Activated CD4-positive, alpha-beta T cell treated with anti-CD3 and anti-CD28 coated beads, Interleukin-2, Interleukin-6, amounts not matched to agents 100 ng/mL and 50 ng/mL, durations not matched to agents 16 hours and 8 hours (primary cell): ENCODE results near the gene STAT4.
A peak's percentile ranks its signal among the peaks of the same experiment; 100 is the strongest.
"Not testable (repeated sequence)": the region's sequence is repeated elsewhere in the genome, so short reads cannot be mapped to it uniquely, and the experiment has no call there.

ENCODE experiments used
- DNase-seq: peaks from one replicate; pipeline ENCODE4 v3.0.0-alpha.2; 2020

The STAT4 gene

DNA sequence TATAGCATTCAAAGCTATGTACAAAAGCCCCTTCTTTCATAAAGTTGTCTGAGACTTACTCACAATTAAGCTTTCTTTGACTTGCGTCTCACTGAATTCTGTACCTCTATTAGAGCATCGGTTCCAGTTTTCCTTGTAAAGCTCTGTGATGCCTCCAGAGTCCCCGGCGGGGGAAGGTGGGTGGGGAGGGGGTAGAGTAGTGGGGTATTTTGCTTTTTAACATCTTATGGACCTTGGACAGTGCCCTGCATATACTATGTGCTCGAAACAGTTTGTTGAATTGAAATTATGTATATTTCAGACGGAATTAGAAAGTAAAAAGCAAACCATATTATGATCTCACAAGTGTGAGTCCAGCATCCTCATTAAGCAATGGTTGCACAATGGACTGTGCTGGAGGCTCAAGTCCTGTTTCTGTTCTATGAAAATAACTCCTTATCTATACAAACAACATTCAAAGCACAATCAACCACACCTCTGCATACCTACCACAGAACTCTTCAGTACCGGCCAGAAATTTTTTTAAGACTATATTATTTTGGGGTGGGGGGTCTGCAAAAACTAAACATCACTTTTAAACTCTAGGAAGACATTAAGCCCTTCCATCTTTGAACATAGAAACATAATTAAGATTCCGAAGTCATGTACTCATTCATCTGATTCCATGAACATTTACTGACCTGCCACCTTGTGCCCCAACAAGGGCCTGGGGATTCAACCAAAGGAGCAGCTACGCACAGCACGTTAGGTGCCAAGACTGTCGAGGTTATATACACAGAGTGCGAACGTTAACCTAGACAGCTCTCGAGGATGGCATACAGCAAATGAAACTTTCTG is 137.7 kb downstream of the STAT4 start:
- peak; percentile 38 for DNase-seq

DNA sequence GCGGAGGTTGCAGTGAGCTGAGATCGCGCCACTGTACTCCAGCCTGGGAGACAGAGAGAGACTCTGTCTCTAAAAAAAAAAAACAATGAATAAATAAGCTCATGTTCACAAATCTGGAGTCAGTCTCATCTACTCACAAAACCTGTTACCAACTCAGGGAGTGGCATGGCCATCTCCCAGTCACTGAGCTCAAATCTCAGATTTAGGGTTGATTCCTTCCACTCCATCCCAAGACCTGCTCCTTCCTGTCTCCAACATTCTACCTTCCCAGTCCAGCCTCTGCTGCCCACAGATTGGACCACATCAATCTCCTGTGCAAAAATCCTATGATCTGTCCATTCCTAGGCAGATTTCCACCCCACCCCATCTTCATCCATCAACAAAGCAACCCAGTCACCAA is 138.4 kb downstream of the STAT4 start:
- no peak for DNase-seq

DNA sequence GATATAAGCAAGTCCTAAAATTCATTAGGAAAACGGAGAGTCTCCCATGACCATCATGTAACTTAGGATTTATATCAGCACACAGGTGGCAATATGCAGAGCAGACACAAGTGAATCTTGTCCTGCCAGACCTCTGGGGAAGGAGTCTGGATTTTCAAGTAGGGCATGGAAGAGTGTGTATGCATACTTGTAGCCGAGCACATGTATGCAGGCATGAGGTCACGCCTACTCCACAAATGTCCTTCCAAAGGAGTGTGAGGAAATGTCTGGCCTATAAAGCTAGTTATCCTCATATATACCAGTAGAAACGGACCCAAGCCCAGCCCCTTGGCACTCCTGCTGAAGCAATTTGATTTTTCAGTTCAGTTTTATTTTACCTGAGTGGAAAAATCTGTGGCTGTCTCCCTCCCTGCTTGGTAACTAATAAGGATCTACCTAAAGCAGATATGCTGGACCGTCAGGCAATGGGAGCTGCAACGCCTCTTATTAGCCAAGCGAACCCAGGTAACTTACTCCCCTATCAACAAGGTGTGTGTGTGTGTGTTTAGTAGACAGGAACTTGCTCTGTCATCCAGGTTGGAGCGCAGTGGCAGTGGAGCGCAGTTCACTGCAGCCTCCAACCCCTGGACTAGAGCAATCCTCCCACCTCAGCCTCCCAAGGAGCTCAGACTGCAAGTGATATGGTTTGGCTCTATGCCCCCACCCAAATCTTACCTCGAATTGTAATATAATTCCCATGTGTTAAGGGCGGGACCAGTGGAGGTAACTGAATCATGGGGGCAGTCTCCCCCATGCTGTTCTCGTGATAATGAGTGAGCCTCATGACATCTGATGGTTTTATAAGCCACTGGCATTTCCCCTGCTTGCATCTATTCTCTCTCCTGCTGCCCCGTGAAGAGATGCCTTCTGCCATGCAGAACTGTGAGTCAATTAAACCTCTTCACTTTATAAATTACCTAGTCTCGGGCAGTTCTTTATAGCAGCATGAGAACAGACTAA is 139.6 kb downstream of the STAT4 start:
- peak; percentile 46 for DNase-seq

DNA sequence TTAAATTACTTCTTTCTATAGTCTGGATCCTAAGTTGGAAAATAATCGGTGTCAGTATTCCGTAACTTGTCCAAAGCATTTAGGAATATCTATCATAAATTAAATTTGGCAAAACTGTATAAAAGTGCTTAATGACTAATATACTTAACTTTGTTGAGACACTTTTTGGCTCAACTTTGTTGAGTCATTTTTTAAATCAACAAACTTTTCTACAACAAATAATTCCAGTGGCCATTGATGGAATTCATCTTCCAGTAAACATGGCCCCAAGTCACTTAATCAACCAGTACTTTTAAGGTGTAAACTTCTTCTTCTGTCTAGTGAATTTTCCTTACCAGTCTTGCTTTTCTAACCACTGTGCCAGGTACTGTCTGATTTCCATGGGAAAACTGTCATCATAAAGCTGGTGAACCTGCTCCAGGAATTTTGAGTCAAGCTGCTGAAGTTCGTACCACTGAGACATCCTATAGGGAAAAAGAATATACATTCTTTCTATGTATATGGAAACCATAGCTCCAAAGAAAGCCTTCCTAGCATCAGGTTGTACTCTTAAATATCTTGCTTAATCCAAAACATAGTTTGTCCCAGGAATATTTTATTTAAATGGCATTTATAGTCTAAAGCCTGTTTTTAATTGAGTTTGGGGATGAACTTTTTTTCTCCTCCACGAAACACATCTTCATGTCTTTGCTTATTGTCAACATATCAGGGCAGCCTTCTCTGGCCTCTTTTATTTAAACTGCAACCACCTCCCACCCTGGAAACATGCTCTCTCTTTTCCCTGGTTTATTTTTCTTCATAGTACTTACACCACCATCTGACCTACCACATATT is 141.0 kb downstream of the STAT4 start:
- DNase-seq = no peak

DNA sequence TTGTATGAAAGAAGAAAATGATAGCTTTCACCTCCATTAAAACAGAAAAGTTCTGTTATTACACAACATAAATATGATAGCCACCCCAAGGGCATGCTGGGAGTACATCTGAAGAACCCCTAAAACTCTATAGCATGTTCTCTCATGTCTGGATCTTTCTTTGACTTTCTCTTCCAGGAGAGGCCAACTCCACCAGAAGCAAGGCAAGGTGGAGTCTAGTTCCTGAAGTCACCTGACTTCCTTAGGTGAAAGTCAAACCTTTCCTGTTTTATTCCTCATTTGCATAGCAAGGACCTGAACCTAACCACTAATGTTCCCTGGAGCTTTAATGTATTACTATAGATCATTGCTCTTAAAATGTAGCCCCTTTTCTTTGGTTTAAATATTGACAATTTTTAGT is 142.5 kb downstream of the STAT4 start:
- no peak for DNase-seq

DNA sequence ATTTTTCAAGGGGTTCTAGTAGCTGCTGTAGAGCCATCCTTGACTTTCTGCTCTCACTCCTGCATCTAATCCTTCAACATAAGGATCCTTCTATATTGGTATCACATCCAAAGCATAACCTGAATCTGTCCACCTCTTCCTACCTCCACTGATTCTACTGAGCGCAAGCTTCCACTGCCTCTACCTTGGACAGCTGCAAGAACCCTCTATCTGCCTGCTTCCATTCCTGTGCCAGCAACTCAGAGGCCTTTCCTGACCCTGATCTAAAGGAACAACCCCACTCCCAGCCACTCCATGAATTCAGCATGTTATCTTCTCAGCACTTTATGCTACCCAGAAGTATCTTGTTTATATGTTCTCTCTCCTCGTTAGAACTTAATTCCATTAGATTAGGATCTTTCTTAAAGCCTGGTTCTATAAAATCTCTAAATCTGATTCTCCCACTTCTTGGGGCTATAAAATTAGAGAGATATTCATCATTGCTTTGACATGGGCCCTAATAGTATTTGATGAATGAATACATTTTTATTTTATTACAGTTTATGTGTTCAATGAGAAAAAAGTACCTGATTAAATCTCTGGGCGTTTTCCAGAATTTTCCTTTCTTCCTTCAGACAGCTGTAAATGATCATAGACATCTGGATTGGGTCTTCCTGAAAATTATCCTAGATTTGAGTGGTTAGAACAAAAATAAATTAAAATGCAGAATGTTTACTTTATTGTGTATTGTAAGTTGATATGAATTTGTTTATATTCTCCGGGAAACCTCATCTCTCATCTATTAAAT is 143.6 kb downstream of the STAT4 start:
- DNase-seq = no peak

DNA sequence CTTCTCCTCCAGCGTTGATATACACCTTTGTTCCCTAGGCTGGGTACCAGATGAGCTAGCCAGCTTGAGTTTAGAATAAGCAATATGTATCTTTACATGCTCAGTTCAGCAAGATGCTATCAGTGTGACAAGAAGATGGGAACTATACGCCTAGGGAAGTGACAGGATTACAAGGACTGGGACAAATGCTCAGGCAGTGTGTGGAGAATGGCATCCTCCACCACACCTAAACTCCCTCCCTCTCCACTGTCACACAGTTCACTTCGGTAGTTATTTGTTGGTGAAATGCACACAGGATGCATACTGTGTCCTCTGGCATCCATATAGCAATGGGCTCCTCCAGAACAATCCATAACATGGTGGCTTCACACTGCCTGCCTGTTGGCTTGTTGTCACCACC is 144.5 kb downstream of the STAT4 start:
- no peak for DNase-seq

DNA sequence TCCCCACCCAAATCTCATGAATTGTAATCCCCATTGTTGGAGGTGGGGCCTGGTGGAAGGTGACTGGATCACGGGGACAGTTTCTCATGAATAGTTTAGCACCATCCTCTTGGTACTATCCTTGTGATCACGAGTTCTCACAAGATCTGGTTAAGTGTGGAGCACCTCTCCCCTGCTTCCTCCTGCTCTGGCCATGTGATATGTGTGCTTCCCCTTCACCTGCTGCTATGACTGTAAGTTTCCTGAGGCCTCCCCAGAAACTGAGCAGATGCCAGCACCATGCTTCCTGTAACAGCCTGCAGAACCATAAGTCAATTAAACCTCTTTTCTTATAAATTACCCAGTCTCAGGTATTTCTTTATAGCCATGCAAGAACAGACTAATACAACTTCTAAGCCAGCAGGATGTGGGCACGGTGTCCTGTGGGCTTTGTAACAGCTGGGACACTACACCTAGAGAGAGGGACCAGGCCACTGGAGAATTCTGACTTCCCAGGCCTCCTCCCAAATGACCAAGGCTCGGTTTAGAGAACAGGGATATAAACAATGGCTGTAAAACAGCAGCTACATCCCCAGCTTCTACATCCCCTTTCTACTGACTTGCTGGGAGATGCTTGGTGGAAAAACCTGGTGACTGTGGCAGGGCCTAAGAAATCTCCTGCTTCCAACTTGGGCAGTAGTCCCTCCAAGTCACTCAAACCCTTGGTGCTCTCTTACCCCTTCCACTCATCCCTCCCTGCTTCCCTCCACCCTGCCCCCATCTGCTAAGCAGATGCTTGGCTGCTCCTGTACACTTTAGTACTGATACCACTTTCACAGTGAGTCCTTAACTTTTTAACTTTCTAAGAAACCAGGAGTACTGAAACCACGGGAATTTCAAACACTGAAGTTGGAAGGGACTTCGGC is 147.1 kb downstream of the STAT4 start:
- DNase-seq = peak; percentile 34

DNA sequence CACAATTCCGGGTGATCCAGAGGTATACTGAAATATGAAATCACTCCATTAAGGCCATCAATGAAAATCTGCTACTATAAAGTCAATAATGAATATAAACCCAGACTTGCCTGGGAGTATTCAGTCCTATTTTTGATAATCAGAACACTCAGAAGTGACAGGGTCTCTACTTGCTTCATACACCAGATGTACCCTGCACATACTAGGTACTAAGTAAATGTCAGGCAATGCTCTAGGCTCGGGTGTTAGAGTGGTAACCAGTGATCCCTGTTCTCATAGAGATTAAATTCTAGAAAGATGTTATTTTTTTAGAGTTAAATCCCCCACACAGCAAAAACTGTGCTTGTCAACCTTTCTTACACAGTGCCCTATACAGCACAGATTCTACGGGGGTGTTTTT is 149.2 kb downstream of the STAT4 start:
- no peak for DNase-seq

DNA sequence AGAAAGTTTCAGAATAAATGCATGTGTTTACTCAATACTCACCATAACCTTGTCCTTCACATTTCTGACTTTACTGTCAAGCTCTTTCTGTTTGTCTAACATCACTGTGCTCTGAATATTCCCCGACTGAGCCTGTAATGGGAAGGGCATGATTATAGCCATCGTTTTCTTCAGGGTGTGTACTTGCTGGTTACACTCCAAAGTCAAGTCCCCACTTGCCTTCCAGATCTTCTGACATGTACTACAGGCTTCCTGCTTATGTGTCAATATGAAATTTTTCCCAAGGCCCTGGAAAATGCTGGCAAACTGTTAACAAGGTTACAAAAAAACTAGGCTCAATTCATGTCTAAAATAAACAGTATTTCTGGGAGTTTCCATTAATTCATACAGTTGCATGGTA is 149.8 kb downstream of the STAT4 start:
- DNase-seq = no peak

DNA sequence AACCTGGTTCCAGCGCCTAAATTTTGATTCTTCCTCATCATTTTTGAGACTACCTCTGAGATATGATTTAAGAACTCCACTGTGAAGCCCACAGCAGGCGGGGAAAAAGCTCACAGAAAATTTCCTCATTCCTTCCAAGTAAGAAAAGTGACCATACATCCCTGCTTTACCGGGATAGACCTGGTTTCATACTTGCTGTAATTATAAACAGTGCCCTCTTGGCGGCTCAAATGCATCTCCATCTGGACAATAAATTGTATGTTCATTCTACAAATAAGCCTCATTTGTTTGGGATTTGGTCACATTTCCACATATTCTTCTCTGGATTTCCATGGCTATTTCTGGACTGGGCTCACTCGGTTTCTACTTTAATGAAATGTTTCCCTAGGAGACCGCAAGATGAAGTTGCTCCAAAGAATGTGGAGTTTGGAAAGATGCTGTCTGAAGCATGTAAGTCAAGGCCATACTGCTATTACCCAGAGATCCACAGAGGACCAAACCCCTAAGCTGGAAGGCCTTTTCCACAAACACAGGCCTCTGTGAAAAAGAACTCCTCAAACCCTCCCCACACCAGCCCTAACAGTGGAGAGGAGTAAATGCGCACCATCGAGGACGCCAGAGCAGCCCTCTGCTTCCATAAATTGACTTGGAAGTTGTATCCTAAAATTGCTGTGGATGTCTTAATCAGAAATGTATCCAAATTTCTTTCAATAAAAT is 150.7 kb downstream of the STAT4 start:
- no peak for DNase-seq

DNA sequence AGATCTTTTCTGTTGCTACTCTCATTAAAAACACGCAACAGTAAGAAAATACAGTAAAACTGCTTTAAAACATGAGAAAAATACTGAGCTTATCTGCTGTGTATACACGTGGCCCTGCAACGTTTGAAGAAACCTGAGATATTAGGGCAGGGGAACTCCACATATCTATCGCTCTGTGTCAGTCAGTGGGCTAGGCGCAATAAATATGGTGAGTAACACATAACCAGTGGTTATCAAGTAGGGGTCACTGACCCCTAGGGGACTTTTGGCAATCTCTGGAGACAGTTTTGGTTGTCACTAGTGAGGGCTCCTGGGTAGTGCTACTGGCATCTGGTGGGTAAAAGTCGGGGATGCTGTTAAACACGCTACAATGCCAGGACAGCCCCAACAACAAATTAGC is 151.7 kb downstream of the STAT4 start:
- DNase-seq = no peak

DNA sequence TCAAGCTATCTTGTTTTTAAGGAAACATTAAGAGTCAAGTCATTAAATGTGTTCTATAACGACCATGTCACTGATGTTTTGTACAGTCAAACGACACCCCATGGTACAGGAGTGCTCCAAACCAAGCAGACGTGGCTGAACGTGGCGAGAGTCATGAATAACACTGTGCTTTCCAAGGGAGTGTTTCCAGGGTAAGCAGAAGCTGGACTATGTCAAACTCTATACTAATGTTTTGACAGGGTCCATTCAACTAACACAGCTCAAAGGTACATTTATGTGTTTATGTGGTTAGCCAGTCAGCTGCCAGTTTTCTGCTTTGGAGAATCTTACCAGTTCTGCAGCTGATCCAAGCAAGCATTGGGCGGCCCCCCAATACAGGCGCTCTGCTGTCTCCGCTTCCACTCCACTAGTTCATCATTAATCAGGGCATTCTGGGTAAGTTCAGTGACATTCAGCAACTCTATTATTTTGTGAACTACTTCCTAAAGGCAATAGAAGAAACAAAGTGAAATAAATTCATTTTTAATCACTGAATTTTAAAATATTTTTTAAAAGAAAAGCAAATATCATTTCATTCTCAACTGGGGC is 153.2 kb downstream of the STAT4 start:
- no peak for DNase-seq

DNA sequence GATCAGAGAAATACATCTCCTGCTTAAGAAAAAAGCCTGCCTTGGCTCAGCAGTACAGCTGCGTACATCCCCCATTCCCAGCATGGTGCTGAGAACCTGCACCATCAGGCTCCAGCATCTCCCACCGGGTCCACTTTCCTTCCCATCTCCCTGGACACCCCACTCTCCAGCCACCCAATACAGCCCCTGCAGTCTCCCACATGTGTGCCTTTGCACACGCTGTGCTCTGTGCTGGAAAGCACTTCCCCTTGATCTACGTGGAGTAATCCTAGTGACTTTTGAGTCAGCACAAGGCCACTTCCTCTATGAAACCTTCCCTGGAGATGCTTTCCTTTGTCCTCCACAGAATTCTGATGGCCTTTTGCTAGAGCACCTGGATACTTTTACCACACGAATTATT is 153.8 kb downstream of the STAT4 start:
- DNase-seq = no peak

DNA sequence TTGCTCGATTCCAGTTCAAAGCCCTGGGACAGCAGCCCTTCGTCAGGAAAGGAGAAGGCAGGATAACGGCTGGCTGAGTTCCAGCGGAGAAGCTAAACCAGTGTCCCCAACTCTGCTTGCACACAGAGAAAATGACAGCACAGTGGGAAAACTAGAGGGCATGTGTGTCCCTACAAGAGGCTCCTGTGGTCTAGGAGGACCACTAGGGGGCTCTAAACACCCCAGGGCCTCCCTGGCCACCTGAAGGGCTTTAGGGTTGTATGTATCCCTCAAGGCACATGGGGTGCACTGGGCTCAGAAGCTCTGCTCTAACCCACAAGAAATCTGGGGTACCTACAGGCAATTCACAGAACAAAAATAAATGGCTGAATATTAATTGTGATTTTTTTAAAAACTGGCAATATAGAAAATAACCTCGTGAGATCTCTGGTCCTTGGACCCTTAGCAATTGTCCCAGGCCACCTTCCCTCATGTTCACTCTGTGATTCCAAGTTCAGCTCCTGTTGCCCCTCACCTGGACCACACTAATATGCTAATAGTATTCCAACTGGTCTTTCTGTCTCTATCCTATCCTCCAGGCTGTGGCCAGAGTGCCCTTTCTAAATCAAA is 154.4 kb downstream of the STAT4 start:
- peak; percentile 46 for DNase-seq

DNA sequence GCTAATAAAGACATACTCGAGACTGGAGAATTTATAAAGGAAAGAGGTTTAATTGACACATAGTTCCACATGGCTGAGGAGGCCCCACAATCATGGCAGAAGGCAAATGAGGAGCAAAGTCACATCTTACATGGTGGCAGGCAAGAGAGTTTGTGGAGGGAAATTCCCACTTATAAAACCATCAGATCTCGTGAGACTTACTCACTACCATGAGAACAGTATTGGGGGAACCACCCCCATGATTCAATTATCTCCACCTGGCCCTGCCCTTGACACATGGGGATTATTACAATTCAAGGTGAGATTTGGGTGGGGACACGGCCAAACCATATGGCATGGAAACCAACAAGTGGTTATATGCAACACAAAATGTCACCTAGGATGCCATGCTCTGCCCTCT is 155.5 kb downstream of the STAT4 start:
- DNase-seq = not testable (repeated sequence)

DNA sequence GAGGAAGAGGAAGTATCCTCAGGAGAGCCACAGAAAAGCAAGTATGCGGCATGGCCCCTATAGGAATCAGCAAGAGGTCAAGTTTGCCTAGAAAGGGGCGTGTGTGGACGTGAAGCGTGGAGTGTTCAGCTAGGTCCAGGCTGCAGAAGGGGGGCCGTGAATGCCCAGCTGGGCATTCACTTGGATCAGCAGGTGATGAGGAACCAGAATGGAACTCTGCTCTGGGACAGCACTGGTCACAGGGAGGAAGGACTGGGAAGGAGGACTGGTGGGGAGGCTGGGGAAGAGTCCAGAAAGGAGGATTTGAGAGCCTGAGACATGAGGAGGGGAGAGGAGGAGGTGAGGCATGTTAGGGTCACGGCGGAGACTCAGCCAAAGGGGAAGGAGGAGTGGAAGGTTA is 156.6 kb downstream of the STAT4 start:
- DNase-seq = no peak

DNA sequence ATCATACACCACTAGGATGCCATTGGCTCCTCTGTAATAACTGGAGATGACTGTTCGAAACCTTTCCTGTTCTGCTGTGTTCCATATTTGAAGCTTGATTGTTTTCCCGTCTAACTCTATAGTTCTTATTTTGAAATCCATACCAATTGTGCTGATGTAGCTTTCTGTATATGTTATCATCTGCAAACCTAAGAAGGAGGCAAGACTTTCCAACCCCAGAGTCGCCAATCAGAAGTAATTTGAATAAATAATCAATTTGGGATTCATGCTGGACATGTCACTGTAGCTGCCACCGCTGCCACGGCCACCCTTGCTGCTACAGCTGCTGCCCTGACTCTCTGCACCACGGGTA is 157.5 kb downstream of the STAT4 start:
- no peak for DNase-seq

DNA sequence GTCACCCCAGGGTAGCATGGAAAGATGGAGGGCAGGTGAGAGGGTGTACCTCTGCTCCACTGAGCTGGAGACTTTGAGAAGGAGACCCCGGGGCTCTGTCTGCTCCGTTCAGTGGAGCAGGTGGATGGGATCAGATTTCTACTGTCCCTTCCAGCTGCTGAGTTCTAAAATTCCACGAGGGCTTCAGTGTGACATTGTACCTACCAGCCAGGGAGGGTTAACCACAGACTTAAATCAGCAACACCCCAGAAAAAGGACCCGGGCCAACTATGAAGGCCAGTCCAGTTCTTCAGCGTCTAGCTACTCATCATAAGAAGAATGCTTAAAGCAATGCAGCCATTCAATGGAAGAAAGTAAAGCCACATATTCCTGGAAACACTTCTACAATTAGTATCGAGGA is 160.7 kb downstream of the STAT4 start:
- DNase-seq = no peak

DNA sequence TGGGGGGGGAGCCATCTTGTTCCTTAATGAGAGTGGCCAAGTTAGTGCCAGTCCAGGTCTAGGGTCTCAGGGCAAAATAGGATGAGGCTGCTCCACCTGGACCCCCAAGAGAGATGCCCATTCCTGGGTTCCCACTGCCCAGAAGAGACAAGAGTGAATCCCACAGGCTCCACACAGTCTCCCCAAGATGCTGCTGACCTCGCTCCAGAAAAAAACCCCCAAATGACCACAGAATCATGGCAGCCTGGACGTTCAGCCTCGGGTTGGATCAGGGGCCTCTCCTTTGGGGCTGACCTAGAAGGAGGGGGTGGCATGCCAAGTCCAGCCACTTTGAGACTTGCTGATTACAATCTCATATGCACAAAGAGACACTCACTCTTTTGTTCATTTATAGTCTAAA is 161.9 kb downstream of the STAT4 start:
- DNase-seq = no peak
